GM23248 (cell line): ENCODE measurements around the gene LSP1.

Experiments used
- EZH2 ChIP-seq: fragments of 200-600 bp; sonication (generic); IDR thresholded peaks from 2 replicates; pipeline ENCODE4 v1.6.1; 2018; ENCODE audit warnings: antibody characterized with exemption, mild to moderate bottlenecking; ENCODE audit not compliant: insufficient read depth, poor library complexity, severe bottlenecking
- EZH2phosphoT487 ChIP-seq: fragments of 200-600 bp; sonication (generic); IDR thresholded peaks from 2 replicates; pipeline ENCODE4 v1.6.1; 2018; ENCODE audit warnings: antibody characterized with exemption, moderate library complexity, mild to moderate bottlenecking, low read depth; ENCODE audit not compliant: insufficient read depth

- TF ChIP-seq EZH2 (no peak), EZH2phosphoT487 (no peak)
Measured at GRCh38 chr11:1873048-1873812, 20.3 kb downstream of the LSP1 start.
